AG09309 (cell line): ENCODE measurements around the gene GRK3.

Experiments used
- DNase-seq: peaks from one replicate; pipeline ENCODE4 v3.0.0-alpha.2; 2010; ENCODE audit warnings: low read depth
- H3K4me3 ChIP-seq: 2 replicates; pipeline ENCODE4 v1.5.1; 2011; ENCODE audit warnings: mild to moderate bottlenecking, low read depth, low read length, moderate library complexity; ENCODE audit not compliant: control insufficient read depth
- CTCF ChIP-seq: IDR thresholded peaks from 2 replicates; pipeline ENCODE4 v1.5.1; 2011; ENCODE audit warnings: mild to moderate bottlenecking, low read depth, low read length, inconsistent platforms; ENCODE audit not compliant: insufficient read depth, control insufficient read depth; ENCODE audit errors: missing control alignments

GRK3 gene

GRCh38 chr22:25712661-25713400, 148.4 kb downstream of the GRK3 start:
- no peak for TF ChIP-seq CTCF
- H3K4me3 ChIP-seq: no peak overlapping the region
- DNase-seq: no peak

GRCh38 chr22:25714070-25714469, 149.6 kb downstream of the GRK3 start:
- DNase-seq: no peak
- H3K4me3 ChIP-seq: no peak overlapping the region
- no peak for TF ChIP-seq CTCF

GRCh38 chr22:25714739-25715138, 150.3 kb downstream of the GRK3 start:
- no peak for TF ChIP-seq CTCF
- H3K4me3 ChIP-seq: no peak overlapping the region

GRCh38 chr22:25716637-25717036, 152.2 kb downstream of the GRK3 start:
- DNase-seq: no peak
- no peak overlapping the region for H3K4me3 ChIP-seq
- TF ChIP-seq CTCF: no peak

More at GRCh38 chr22:25714739-25715138, 150.3 kb downstream of the GRK3 start:
- DNase-seq: no peak

GRCh38 chr22:25718135-25718840, 153.8 kb downstream of the GRK3 start:
- DNase-seq: no peak
- no peak for TF ChIP-seq CTCF
- no peak overlapping the region for H3K4me3 ChIP-seq

GRCh38 chr22:25722223-25722622, 157.7 kb downstream of the GRK3 start:
- DNase-seq: no peak
- TF ChIP-seq CTCF: no peak
- no peak overlapping the region for H3K4me3 ChIP-seq
